HL-60/S4 treated with phorbol 12-myristate 13-acetate at 8.2 ng/mL for 4 days and 3 days (cell line): Measurements from ENCODE around the gene USP17L18.
"Not testable (repeated sequence)": the region's sequence is repeated elsewhere in the genome, so short reads cannot be mapped to it uniquely, and the experiment has no call there.

Source experiments
- in situ Hi-C: fragments of 300-500 bp; cut with MboI; formaldehyde crosslinking; loops from 2 replicates; pipeline ENCODE4 v1.15.0; 2022; ENCODE audit warnings: low sequenced_read_pairs

The USP17L18 gene, protein sequence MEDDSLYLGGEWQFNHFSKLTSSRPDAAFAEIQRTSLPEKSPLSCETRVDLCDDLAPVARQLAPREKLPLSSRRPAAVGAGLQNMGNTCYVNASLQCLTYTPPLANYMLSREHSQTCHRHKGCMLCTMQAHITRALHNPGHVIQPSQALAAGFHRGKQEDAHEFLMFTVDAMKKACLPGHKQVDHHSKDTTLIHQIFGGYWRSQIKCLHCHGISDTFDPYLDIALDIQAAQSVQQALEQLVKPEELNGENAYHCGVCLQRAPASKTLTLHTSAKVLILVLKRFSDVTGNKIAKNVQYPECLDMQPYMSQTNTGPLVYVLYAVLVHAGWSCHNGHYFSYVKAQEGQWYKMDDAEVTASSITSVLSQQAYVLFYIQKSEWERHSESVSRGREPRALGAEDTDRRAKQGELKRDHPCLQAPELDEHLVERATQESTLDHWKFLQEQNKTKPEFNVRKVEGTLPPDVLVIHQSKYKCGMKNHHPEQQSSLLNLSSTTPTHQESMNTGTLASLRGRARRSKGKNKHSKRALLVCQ

GRCh38 chr4:9247953-9248680 lies at the start of gene USP17L18:
TSS of gene USP17L18 (plus strand) at chr4:9248630. CDS start at chr4:9248630, 0 bp downstream.
- in situ Hi-C loops, result not testable (repeated sequence)

DNA sequence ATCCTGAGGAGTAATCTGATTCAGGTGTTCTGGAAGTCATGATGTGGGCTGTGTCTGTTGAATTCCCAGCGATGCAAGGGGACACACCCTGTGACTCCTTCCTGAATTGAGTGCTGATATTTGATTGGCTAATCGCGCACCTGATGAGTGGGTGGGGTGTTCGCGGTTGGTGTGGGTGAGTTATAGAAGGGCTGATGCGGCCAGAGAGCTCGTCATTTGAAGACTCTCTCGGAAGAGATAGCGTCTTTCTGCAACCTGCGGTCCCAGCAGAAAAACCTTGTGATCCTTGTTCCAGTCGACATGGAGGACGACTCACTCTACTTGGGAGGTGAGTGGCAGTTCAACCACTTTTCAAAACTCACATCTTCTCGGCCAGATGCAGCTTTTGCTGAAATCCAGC lies 38.1 kb upstream of the USP17L18 start, which contains the start of gene USP17L10:
Gene USP17L10 (plus strand): TSS at position 301 of the 400 bp plus-strand sequence. CDS start 0 bp downstream, at position 301.
- in situ Hi-C loops, result not testable (repeated sequence)

DNA sequence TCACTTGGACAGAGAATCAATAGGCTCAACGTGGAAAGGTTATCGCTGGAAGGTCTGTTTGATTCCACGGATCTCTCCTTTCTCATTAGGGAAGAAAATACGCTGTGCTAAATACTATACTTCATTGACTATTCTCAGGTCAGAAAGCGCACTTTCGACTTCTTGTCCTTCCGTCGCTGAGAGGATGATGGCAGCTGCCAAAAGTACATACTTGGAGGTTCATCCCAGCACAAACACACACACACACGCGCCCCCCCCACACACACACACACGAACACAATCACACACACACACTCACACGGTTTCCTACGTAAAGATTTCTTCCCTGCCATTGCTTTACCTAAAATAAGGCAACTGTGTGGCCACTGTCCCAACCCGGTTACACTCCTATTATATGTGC lies 33.7 kb upstream of the USP17L18 start:
- in situ Hi-C loops, result not testable (repeated sequence)

- in situ Hi-C loops, result not testable (repeated sequence)
Measured at GRCh38 chr4:9215105-9215504, 33.3 kb upstream of the USP17L18 start, which contains the start of gene USP17L11. TSS of gene USP17L11 (plus strand) at chr4:9215405. CDS start at chr4:9215405, 0 bp downstream.

- in situ Hi-C loops, result not testable (repeated sequence)
Measured at GRCh38 chr4:9219852-9220251, 28.6 kb upstream of the USP17L18 start, which contains the start of gene USP17L12. TSS of gene USP17L12 (plus strand) at chr4:9220152. CDS start at chr4:9220152, 0 bp downstream.

DNA sequence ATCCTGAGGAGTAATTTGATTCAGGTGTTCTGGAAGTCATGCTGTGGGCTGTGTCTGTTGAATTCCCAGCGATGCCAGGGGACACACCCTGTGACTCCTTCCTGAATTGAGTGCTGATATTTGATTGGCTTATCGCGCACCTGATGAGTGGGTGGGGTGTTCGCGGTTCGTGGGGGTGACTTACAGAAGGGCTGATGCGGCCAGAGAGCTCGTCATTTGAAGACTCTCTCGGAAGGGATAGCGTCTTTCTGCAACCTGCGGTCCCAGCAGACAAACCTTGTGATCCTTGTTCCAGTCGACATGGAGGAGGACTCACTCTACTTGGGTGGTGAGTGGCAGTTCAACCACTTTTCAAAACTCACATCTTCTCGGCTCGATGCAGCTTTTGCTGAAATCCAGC lies 23.8 kb upstream of the USP17L18 start, which contains the start of gene USP17L13:
Gene USP17L13 (plus strand): TSS at position 301 of the 400 bp plus-strand sequence. CDS start 0 bp downstream, at position 301.
- in situ Hi-C loops, result not testable (repeated sequence)

GRCh38 chr4:9230249-9230648 lies 18.2 kb upstream of the USP17L18 start:
- in situ Hi-C loops, result not testable (repeated sequence)

DNA sequence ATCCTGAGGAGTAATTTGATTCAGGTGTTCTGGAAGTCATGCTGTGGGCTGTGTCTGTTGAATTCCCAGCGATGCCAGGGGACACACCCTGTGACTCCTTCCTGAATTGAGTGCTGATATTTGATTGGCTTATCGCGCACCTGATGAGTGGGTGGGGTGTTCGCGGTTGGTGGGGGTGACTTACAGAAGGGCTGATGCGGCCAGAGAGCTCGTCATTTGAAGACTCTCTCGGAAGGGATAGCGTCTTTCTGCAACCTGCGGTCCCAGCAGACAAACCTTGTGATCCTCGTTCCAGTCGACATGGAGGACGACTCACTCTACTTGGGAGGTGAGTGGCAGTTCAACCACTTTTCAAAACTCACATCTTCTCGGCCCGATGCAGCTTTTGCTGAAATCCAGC lies 14.3 kb upstream of the USP17L18 start, which contains the start of gene USP17L15:
Gene USP17L15 (plus strand): TSS at position 301 of the 400 bp plus-strand sequence. CDS start 0 bp downstream, at position 301.
- in situ Hi-C loops, result not testable (repeated sequence)

DNA sequence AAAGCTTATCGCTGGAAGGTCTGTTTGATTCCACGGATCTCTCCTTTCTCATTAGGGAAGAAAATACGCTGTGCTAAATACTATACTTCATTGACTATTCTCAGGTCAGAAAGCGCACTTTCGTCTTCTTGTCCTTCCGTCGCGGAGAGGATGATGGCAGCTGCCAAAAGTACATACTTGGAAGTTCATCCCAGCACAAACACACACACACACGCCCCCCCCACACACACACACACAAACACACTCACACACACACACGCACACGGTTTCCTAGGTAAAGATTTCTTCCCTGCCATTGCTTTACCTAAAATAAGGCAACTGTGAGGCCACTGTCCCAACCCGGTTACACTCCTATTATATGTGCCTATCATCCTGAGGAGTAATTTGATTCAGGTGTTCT lies 10.0 kb upstream of the USP17L18 start:
- in situ Hi-C loops, result not testable (repeated sequence)

- in situ Hi-C loops, result not testable (repeated sequence)
Measured at GRCh38 chr4:9243579-9243978, 4.9 kb upstream of the USP17L18 start, which contains the start of gene USP17L17. TSS of gene USP17L17 (plus strand) at chr4:9243879. CDS start at chr4:9243879, 0 bp downstream.

GRCh38 chr4:9253078-9253477 lies 4.6 kb downstream of the USP17L18 start, which contains the start of gene USP17L19:
TSS of gene USP17L19 (plus strand) at chr4:9253378. CDS start at chr4:9253378, 0 bp downstream.
- in situ Hi-C loops, result not testable (repeated sequence)

- in situ Hi-C loops, result not testable (repeated sequence)
Measured at GRCh38 chr4:9257824-9258223, 9.4 kb downstream of the USP17L18 start, which contains the start of gene USP17L20. TSS of gene USP17L20 (plus strand) at chr4:9258124. CDS start at chr4:9258124, 0 bp downstream.

- in situ Hi-C loops, result not testable (repeated sequence)
Measured at GRCh38 chr4:9262572-9262971, 14.1 kb downstream of the USP17L18 start, which contains the start of gene USP17L21. TSS of gene USP17L21 (plus strand) at chr4:9262872. CDS start at chr4:9262872, 0 bp downstream.

DNA sequence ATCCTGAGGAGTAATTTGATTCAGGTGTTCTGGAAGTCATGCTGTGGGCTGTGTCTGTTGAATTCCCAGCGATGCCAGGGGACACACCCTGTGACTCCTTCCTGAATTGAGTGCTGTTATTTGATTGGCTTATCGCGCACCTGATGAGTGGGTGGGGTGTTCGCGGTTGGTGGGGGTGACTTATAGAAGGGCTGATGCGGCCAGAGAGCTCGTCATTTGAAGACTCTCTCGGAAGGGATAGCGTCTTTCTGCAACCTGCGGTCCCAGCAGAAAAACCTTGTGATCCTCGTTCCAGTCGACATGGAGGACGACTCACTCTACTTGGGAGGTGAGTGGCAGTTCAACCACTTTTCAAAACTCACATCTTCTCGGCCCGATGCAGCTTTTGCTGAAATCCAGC lies 18.9 kb downstream of the USP17L18 start, which contains the start of gene USP17L22:
Gene USP17L22 (plus strand): TSS at position 301 of the 400 bp plus-strand sequence. CDS start 0 bp downstream, at position 301.
- in situ Hi-C loops, result not testable (repeated sequence)

DNA sequence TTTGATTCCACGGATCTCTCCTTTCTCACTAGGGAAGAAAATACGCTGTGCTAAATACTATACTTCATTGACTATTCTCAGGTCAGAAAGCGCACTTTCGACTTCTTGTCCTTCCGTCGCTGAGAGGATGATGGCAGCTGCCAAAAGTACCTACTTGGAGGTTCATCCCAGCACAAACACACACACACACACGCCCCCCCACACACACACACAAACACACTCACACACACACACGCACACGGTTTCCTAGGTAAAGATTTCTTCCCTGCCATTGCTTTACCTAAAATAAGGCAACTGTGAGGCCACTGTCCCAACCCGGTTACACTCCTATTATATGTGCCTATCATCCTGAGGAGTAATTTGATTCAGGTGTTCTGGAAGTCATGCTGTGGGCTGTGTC lies 23.3 kb downstream of the USP17L18 start:
- in situ Hi-C loops, result not testable (repeated sequence)
